NT2/D1 (cell line): ENCODE measurements around the gene JARID2.

ENCODE experiments used
- YY1 ChIP-seq: IDR thresholded peaks from 2 replicates; pipeline ENCODE4 v1.6.1; 2011; ENCODE audit not compliant: insufficient read length, insufficient read depth
- ZNF274 ChIP-seq: IDR thresholded peaks from 2 replicates; pipeline ENCODE4 v1.6.1; 2011; ENCODE audit warnings: mild to moderate bottlenecking, low read depth, low read length

DNA sequence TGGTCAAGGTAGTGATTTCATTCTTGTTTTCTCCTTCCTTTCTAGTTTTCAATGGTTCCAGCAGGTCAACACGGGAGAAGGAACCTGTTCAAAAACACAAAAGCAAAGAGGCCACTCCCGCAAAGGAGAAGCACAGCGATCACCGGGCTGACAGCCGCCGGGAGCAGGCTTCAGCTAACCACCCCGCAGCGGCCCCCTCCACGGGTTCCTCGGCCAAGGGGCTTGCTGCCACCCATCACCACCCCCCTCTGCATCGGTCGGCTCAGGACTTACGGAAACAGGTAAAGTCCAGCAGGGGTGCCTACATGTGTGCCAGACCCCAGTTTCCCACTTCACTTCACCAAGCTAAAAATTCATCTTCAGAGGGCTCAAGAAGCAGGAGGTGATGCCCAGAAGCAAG is 241.4 kb downstream of the JARID2 start:
- no peak for TF ChIP-seq ZNF274
- TF ChIP-seq YY1 = no peak
